ENCODE results near the gene MYOF. TPM values are rescaled to one million over a fixed set of nuclear protein-coding genes. Genes with fewer than 3 reads are reported as not detected.

MYOF gene
- total and polyA plus RNA-seq, 8 donors = 5.0 to 111 (median 36.0) TPM

- H3K27me3 ChIP-seq = no peaks in the 10 kb centered on the region
- H3K4me3 ChIP-seq = no peak overlapping the region
- peaks cover 0 to 14% (median 0%) of the 10 kb centered on the region in 4 donors for H3K4me1 ChIP-seq
- no peak for TF ChIP-seq POLR2A (IDR thresholded peaks at IDR 0.05)
- no peak for TF ChIP-seq POLR2AphosphoS5 (IDR thresholded peaks at IDR 0.05)
- TF ChIP-seq CTCF (IDR thresholded peaks at IDR 0.05) = no peak
- TF ChIP-seq EP300 (IDR thresholded peaks at IDR 0.05) = no peak
- no peak overlapping the region for H3K27ac ChIP-seq
- intact Hi-C loops (cut with DNase I; ENCODE audit: low total_unique reads) = no loop called here
- H3K9me3 ChIP-seq = no peaks in the 10 kb centered on the region
- 87 to 100% (median 92%) methylated on average over 1 of the region's 1 CpG for WGBS, 5 donors
- H3K36me3 ChIP-seq = peaks cover 3 to 67% (median 55%) of the 10 kb centered on the region in 4 donors
- no peak for DNase-seq
Measured at GRCh38 chr10:93403152-93404047, 78.7 kb downstream of the MYOF start.

GRCh38 chr10:93402192-93402591, 79.9 kb downstream of the MYOF start:
- no peak for DNase-seq
- intact Hi-C loops (cut with DNase I; ENCODE audit: low total_unique reads) = no loop called here
- no peaks in the 10 kb centered on the region for H3K27me3 ChIP-seq
- TF ChIP-seq CTCF (IDR thresholded peaks at IDR 0.05) (no peak), POLR2A (IDR thresholded peaks at IDR 0.05) (no peak), EP300 (IDR thresholded peaks at IDR 0.05) (no peak), POLR2AphosphoS5 (IDR thresholded peaks at IDR 0.05) (no peak)
- H3K4me1 ChIP-seq = peaks cover 0 to 14% (median 0%) of the 10 kb centered on the region in 4 donors
- no peak overlapping the region for H3K27ac ChIP-seq
- peaks cover 0 to 68% (median 56%) of the 10 kb centered on the region in 4 donors for H3K36me3 ChIP-seq
- H3K9me3 ChIP-seq = no peaks in the 10 kb centered on the region
- no peak overlapping the region for H3K4me3 ChIP-seq
- WGBS, 5 donors = 67 to 83% (median 76%) methylated on average over 6 of the region's 6 CpGs

- no peak overlapping the region for H3K4me3 ChIP-seq
- intact Hi-C loops (cut with DNase I; ENCODE audit: low total_unique reads) = no loop called here
- H3K4me1 ChIP-seq = peaks cover 0 to 2% (median 0%) of the 10 kb centered on the region in 4 donors
- TF ChIP-seq POLR2AphosphoS5 (IDR thresholded peaks at IDR 0.05) (no peak), CTCF (IDR thresholded peaks at IDR 0.05) (no peak), POLR2A (IDR thresholded peaks at IDR 0.05) (no peak), EP300 (IDR thresholded peaks at IDR 0.05) (no peak)
- H3K27me3 ChIP-seq = no peaks in the 10 kb centered on the region
- H3K36me3 ChIP-seq = peaks cover 0 to 55% (median 51%) of the 10 kb centered on the region in 4 donors
- H3K9me3 ChIP-seq = no peaks in the 10 kb centered on the region
- H3K27ac ChIP-seq = no peak overlapping the region
- DNase-seq = no peak
- 62 to 73% (median 72%) methylated on average over 3 of the region's 3 CpGs for WGBS, 5 donors
Measured at GRCh38 chr10:93398528-93398927, 83.6 kb downstream of the MYOF start.

GRCh38 chr10:93397020-93397419, 85.1 kb downstream of the MYOF start:
- Histone ChIP-seq H3K4me3 (no peak overlapping the region), H3K4me1 (peaks cover 0 to 11% (median 3%) of the 10 kb centered on the region in 4 donors), H3K9me3 (no peaks in the 10 kb centered on the region), H3K36me3 (peaks cover 0 to 45% (median 43%) of the 10 kb centered on the region in 4 donors), H3K27ac (peak overlapping the region in 2 of 5 donors; percentile 9 to 24), H3K27me3 (no peaks in the 10 kb centered on the region)
- no peak for TF ChIP-seq EP300 (IDR thresholded peaks at IDR 0.05)
- no peak for TF ChIP-seq POLR2AphosphoS5 (IDR thresholded peaks at IDR 0.05)
- TF ChIP-seq POLR2A (IDR thresholded peaks at IDR 0.05) = no peak
- TF ChIP-seq CTCF (IDR thresholded peaks at IDR 0.05) = no peak
- intact Hi-C loops (cut with DNase I; ENCODE audit: low total_unique reads) = no loop called here
- 56 to 67% (median 66%) methylated on average over 6 of the region's 6 CpGs for whole genome bisulfite sequencing, 5 donors
- peak in 1 of 2 donors; percentile 18 for DNase-seq

All from stomach (tissue), 9 donors.